ENCODE measurements around the gene MACROD2. TPM values are rescaled to one million over a fixed set of nuclear protein-coding genes. Genes with fewer than 3 reads are reported as not detected.

The MACROD2 gene
- total RNA-seq, 4 donors from 2014 or later = 1.8 to 4.8 (median 2.9) TPM

DNA sequence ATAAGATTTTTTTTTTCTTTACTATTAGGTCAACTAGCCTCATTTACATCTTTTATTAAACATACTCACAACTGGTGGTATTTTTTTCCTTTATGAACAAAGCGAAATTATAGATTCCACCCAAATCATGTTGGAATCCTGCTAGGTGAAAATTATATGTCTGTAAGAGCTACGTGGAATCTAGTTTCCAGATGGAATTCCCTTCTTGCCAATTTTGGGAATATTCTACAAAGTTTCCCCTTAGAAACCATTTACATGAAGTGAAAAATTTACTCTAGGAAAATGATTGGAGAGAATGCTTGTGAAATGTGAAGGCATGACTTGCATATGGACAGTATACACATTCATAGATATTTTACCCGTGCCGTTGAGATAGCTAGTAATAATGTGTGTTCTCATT, 1466.6 kb downstream of the MACROD2 start:
- Histone ChIP-seq H3K4me3 (no peak overlapping the region), H3K4me1 (no peaks in the 10 kb centered on the region), H3K27ac (no peak overlapping the region), H3K36me3 (no peaks in the 10 kb centered on the region), H3K9me3 (no peaks in the 10 kb centered on the region), H3K27me3 (no peaks in the 10 kb centered on the region)
- no peak for DNase-seq
- TF ChIP-seq, protein P1, sequence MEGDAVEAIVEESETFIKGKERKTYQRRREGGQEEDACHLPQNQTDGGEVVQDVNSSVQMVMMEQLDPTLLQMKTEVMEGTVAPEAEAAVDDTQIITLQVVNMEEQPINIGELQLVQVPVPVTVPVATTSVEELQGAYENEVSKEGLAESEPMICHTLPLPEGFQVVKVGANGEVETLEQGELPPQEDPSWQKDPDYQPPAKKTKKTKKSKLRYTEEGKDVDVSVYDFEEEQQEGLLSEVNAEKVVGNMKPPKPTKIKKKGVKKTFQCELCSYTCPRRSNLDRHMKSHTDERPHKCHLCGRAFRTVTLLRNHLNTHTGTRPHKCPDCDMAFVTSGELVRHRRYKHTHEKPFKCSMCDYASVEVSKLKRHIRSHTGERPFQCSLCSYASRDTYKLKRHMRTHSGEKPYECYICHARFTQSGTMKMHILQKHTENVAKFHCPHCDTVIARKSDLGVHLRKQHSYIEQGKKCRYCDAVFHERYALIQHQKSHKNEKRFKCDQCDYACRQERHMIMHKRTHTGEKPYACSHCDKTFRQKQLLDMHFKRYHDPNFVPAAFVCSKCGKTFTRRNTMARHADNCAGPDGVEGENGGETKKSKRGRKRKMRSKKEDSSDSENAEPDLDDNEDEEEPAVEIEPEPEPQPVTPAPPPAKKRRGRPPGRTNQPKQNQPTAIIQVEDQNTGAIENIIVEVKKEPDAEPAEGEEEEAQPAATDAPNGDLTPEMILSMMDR (IDR thresholded peaks at IDR 0.05) = no peak
- no peak for TF ChIP-seq POLR2A (IDR thresholded peaks at IDR 0.05)
- WGBS, 2 donors = 87 to 94% methylated on average over 4 of the region's 4 CpGs
- intact Hi-C loops (cut with DNase I) = no loop called here

DNA sequence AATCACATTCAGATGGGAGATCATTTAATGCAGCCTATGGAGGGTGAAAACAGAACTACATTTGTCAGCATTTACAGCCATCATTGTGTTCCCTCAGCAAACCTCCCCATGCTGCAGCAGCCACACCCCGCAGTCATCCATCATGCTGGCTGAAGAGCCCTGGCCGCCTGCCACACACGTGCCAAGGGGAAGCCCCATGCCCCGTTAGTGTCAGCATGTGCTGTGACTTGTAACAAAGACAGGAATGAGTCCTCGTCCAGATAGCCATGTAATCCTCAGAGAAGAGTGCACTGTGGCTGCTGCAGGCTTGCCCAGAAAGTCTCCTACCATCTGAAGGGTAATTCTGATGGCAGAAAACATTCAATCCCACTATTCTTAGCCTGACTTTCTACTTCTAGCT, 1480.2 kb downstream of the MACROD2 start:
- DNase-seq = no peak
- intact Hi-C loops (cut with DNase I) = no loop called here
- Histone ChIP-seq H3K4me3 (no peak overlapping the region), H3K27me3 (no peaks in the 10 kb centered on the region), H3K9me3 (no peaks in the 10 kb centered on the region), H3K36me3 (no peaks in the 10 kb centered on the region), H3K27ac (no peak overlapping the region), H3K4me1 (peaks cover 0 to 8% (median 0%) of the 10 kb centered on the region in 3 donors)
- 4 to 5% methylated on average over 5 of the region's 5 CpGs for WGBS, 2 donors
- TF ChIP-seq POLR2A (IDR thresholded peaks at IDR 0.05) = no peak
- TF ChIP-seq, protein P1 (IDR thresholded peaks at IDR 0.05) = no peak

DNA sequence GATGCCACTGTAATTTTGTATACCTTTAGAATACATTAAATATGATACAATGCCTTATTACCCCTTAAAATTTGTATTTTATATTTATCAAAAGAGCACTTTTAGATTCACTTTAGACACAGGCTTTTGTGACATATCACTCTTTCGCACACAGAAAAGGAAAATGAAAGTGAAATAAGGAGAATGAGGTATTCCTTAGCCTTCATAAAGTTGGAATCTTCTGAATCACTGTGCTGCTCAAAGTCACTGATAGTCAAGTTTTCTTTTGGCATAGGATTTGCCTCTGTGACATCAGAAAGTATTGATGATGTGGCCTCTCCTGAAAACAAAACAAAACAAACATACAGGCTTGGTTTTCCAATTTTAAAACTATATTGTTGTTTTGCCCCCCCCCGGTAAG, 1480.9 kb downstream of the MACROD2 start:
- TF ChIP-seq, protein P1 (IDR thresholded peaks at IDR 0.05) = no peak
- H3K36me3 ChIP-seq = no peaks in the 10 kb centered on the region
- no peak overlapping the region for H3K4me3 ChIP-seq
- no peak for DNase-seq
- peaks cover 0 to 8% (median 0%) of the 10 kb centered on the region in 3 donors for H3K4me1 ChIP-seq
- 65 to 70% methylated on average over 2 of the region's 2 CpGs for WGBS, 2 donors
- intact Hi-C loops (cut with DNase I) = no loop called here
- H3K9me3 ChIP-seq = no peaks in the 10 kb centered on the region
- no peak overlapping the region for H3K27ac ChIP-seq
- no peaks in the 10 kb centered on the region for H3K27me3 ChIP-seq

DNA sequence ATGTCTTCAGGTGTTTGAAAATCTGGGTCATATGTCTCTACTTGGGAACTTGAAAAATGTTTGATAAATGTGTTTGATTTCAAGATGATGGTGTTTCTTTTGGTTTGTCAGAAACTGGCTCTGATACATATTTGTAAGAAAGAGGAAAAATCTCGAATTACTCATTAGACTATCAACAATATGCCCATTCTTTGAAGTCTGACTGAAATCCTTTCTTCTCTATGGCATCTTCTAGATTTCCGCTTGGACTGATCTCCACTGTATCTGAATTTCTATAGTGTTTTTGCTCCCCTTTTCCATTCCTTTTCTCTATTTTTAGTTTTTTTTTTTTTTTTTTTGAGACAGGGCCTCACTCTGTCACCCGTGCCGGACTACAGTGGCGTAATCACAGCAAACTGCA, 1481.5 kb downstream of the MACROD2 start:
- TF ChIP-seq POLR2A (IDR thresholded peaks at IDR 0.05) = no peak
- TF ChIP-seq, protein P1 (IDR thresholded peaks at IDR 0.05) = no peak
- H3K9me3 ChIP-seq = no peaks in the 10 kb centered on the region
- WGBS, 2 donors = 86 to 92% methylated on average over 5 of the region's 5 CpGs
- H3K4me1 ChIP-seq = peaks cover 0 to 8% (median 0%) of the 10 kb centered on the region in 3 donors
- no peaks in the 10 kb centered on the region for H3K27me3 ChIP-seq
- H3K4me3 ChIP-seq = no peak overlapping the region
- intact Hi-C loops (cut with DNase I) = no loop called here
- H3K36me3 ChIP-seq = no peaks in the 10 kb centered on the region
- no peak for DNase-seq
- H3K27ac ChIP-seq = no peak overlapping the region

DNA sequence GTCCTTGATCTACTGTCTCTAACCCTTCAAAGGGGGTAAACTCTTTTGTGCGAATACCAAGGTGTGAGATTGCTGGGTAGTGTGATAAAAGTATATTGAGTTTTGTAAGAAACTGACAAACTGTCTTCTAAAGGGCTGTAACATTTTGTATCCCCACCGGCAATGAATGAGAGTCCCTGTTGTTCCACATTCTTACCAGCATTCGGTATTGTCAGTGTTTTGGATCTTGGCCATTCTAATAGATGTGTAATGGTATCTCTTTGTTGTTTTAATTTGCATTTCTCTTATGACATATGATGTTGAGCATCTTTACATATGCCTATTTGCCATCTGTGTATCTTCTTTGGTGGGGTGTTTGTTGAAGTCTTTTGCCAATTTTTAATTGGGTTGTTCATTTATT, 1487.2 kb downstream of the MACROD2 start:
- 66 to 72% methylated on average over 3 of the region's 3 CpGs for WGBS, 2 donors
- Histone ChIP-seq H3K36me3 (no peaks in the 10 kb centered on the region), H3K4me1 (no peaks in the 10 kb centered on the region), H3K27ac (no peak overlapping the region), H3K27me3 (no peaks in the 10 kb centered on the region), H3K9me3 (no peaks in the 10 kb centered on the region), H3K4me3 (no peak overlapping the region)
- intact Hi-C loops (cut with DNase I) = no loop called here
- no peak for DNase-seq
- no peak for TF ChIP-seq POLR2A (IDR thresholded peaks at IDR 0.05)
- TF ChIP-seq, protein P1 (IDR thresholded peaks at IDR 0.05) = no peak
